ENCODE results near the gene PRKCB.

Gene PRKCB

DNA sequence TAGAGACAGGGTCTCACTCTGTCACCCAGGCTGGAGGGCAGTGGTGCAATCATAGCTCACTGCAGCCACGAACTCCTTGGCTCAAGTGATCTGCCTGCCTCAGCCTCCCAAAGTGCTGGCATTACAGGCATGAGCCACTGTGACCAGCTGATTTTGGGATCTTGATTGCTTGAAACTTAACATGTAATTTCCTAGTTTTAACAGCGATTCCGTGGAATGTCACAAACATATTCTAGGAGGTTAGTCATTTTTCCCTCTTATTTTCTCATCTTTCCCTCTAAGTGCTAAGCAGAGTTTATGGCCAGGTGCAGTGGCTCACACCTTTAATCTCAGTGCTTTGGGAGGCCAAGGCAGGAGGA lies 297.0 kb downstream of the PRKCB start:
- POLR2A ChIA-PET = no interaction called here
- TF ChIP-seq, protein P1, sequence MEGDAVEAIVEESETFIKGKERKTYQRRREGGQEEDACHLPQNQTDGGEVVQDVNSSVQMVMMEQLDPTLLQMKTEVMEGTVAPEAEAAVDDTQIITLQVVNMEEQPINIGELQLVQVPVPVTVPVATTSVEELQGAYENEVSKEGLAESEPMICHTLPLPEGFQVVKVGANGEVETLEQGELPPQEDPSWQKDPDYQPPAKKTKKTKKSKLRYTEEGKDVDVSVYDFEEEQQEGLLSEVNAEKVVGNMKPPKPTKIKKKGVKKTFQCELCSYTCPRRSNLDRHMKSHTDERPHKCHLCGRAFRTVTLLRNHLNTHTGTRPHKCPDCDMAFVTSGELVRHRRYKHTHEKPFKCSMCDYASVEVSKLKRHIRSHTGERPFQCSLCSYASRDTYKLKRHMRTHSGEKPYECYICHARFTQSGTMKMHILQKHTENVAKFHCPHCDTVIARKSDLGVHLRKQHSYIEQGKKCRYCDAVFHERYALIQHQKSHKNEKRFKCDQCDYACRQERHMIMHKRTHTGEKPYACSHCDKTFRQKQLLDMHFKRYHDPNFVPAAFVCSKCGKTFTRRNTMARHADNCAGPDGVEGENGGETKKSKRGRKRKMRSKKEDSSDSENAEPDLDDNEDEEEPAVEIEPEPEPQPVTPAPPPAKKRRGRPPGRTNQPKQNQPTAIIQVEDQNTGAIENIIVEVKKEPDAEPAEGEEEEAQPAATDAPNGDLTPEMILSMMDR (IDR thresholded peaks at IDR 0.05; ENCODE audit: insufficient read depth, low read length, missing control alignments) = no peak
- H3K4me3 ChIP-seq (ENCODE audit: low read depth, low read length) = no peak overlapping the region
- CTCF ChIA-PET = no interaction called here
- no peak for DNase-seq (ENCODE audit: low read depth, low spot score)

DNA sequence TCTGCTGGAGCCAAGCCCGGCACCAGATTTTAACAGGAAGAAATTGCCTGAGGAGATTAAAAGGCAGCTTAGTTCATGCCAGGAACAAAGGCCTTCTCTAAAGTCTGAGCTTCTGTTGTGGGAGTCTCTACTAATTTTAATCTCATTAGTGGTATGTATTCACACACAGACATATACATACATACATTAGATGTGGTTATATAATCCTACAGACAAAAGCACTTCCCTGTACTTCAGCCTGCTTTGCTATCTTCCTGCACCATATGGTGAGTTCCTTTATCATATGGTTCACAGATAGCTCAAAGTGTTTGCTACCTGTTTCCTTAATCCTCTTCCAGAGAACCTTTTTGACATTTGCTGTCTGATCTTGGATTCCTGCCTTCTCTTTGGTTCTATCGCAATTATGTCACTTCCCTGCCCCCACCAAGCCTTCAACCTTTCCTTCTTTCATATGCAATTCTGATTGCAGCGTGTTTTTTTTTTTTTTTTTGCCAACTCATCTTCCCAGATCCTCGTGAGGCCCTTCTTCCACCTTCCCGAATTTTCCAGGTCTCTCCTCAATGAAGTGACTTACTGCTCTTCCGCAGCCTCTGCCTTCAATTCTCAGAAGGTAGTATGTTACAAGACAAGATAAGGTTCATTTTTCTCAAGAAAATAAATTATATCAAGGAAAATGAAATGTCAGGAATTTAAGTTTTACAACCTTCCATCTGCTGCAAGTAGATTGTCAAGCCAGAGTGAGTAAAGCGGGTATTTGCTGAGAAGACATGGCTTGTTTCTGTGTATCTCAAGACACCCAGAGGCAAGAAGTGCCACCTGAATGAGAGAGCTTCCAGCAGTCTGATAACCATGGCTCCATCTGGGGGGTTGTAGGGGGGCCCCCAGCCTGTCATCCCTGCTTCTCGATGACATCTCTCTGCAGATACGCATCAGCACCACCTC lies 300.1 kb downstream of the PRKCB start:
- POLR2A ChIA-PET = no interaction called here
- H3K4me3 ChIP-seq (ENCODE audit: low read depth, low read length) = no peak overlapping the region
- DNase-seq (ENCODE audit: low read depth, low spot score) = no peak
- CTCF ChIA-PET = no interaction called here
- TF ChIP-seq, protein P1 (IDR thresholded peaks at IDR 0.05; ENCODE audit: insufficient read depth, low read length, missing control alignments) = no peak

DNA sequence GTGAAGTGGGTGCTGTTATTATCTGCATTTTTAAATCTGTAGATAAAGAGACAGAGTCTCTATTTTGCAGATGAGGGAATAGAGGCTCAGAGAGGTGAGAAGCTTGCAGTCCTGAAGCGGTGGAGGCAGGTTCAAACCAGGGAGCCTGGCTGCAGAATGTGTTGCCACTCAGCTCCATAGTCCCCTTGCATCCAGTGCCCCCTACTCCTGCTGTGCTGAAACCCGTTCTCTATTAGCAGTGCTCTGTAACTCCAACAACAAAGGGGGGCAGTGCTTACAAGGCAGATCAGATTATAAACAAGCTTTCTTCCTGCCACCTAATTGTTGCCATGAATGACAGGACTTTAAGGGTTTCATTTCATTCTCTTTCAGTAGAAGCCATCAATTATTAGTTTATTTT lies 302.2 kb downstream of the PRKCB start:
- ChIA-PET POLR2A (no interaction called here), CTCF (no interaction called here)
- TF ChIP-seq, protein P1 (IDR thresholded peaks at IDR 0.05; ENCODE audit: insufficient read depth, low read length, missing control alignments) = no peak
- no peak for DNase-seq (ENCODE audit: low read depth, low spot score)
- no peak overlapping the region for H3K4me3 ChIP-seq (ENCODE audit: low read depth, low read length)

DNA sequence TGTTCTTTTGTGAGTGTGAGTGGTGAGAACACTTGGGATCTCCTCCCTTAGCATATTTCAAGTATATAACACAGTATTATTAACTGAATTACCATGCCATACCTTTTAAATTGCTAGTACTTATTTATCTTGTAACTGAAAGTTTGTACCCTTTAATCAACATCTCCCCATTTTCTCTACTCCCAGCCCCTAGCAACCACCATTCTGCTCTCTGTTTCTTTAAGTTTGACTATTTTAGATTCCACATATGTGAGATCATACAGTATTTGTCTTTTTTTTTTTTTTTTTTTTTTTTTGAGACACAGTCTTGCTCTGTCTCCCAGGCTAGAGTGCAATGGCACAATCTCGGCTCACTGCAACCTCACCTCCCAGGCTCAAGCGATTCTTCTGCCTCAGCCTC lies 302.8 kb downstream of the PRKCB start:
- POLR2A ChIA-PET = no interaction called here
- CTCF ChIA-PET = no interaction called here
- TF ChIP-seq, protein P1 (IDR thresholded peaks at IDR 0.05; ENCODE audit: insufficient read depth, low read length, missing control alignments) = no peak
- H3K4me3 ChIP-seq (ENCODE audit: low read depth, low read length) = no peak overlapping the region
- DNase-seq (ENCODE audit: low read depth, low spot score) = no peak

DNA sequence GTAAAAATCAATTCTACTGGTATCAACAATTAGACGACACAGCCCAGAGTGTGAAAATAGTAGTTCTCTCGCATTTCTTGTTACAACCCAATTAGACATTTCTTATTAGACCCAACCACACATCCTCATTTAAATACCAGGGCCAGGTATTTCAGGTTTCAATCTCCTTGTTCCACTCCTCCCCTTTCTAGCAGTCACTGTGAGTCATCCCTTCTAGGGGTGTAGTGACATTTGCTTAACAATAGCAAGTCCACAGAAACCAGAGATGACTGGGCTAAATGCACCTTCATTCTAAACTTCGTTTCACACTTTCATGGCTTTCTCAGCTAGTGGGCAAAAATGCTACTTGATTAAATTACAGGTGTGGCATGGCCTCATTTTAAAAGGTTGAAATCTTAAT lies 303.5 kb downstream of the PRKCB start:
- ChIA-PET POLR2A (no interaction called here), CTCF (no interaction called here)
- TF ChIP-seq, protein P1 (IDR thresholded peaks at IDR 0.05; ENCODE audit: insufficient read depth, low read length, missing control alignments) = no peak
- no peak overlapping the region for H3K4me3 ChIP-seq (ENCODE audit: low read depth, low read length)
- no peak for DNase-seq (ENCODE audit: low read depth, low spot score)

DNA sequence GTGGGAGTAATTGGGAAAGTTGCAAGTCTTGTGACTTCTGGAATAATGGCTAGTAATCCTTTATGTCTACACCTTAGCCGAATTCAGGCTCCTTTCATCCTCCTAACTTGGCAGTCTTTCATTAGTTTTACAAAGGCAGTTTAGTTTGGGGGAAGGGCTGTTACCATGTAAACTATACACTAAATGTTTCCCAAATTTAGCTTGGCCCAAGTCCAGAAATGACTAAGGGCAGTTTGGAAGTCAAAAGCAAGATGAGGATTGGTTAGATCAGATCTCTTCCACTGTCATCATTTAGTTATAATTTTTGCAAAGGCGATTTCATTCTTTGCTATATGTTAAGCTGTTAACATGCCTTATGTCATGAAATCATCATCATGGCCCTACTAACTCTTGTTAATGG lies 304.9 kb downstream of the PRKCB start:
- ChIA-PET CTCF (no interaction called here), POLR2A (no interaction called here)
- H3K4me3 ChIP-seq (ENCODE audit: low read depth, low read length) = no peak overlapping the region
- DNase-seq (ENCODE audit: low read depth, low spot score) = no peak
- TF ChIP-seq, protein P1 (IDR thresholded peaks at IDR 0.05; ENCODE audit: insufficient read depth, low read length, missing control alignments) = no peak

Measured in AG04449 (cell line).